ENCODE data around the gene PTPRZ1.

The PTPRZ1 gene

DNA sequence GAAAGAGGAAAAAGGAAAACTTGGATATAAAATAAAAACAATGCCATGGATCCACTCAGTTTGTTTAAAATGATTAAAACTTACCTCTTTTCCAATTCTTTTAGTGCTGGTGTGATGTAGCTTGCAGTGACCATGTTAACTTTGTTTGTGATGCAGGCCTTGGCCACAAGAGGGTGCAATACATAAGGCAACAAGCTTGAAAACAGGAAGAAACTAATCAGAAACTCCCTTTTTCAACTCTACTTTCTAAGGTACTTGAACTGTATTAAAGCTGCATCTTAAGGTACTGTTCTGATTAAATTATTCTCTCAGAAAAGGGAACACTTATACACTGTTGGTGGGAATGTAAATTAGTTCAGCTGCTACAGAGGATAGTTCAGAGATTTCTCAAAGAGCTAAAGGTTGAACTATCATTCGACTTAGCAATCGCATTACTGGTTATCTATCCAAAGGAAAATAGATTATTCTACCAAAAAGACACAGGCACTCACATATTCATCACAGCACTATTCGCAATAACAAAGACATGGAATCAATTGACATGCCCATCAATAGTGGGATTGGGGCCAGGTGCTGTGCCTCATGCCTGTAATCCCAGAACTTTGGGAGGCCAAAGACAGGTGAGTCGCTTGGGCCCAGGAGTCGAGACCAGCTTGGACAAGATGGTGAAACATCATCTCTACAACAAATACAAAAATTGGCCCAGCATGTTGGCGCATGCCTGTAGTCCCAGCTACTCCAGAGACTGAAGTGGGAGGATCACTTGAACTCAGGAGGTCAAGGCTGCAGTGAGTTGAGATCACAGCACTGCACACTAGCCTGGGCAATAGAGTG, 220.2 kb downstream of the PTPRZ1 start:
- Histone ChIP-seq H3K4me3 (ENCODE audit: low read length) (no peak overlapping the region), H3K4me1 (ENCODE audit: low read length) (no peaks in the 10 kb centered on the region), H2AFZ (ENCODE audit: low read depth, low read length) (peak overlapping the region; percentile 50; the same call in 1 of the 2 replicates), H3K79me2 (ENCODE audit: low read length) (no peaks in the 10 kb centered on the region), H3K36me3 (replicated peaks; ENCODE audit: low read depth, low read length) (no peaks in the 10 kb centered on the region), H3K9me3 (ENCODE audit: insufficient read depth, low read length) (no peaks in the 10 kb centered on the region), H4K20me1 (ENCODE audit: insufficient read depth, low read length) (no peaks in the 10 kb centered on the region), H3K9ac (ENCODE audit: low read length) (no peak overlapping the region), H3K27me3 (ENCODE audit: low read depth, low read length) (no peaks in the 10 kb centered on the region), H3K27ac (ENCODE audit: low read length) (no peak overlapping the region), H3K4me2 (ENCODE audit: low read length) (no peak overlapping the region)
- TF ChIP-seq EZH2phosphoT487 (IDR thresholded peaks at IDR 0.05; ENCODE audit: low read depth), result no peak
- TF ChIP-seq, protein P1, sequence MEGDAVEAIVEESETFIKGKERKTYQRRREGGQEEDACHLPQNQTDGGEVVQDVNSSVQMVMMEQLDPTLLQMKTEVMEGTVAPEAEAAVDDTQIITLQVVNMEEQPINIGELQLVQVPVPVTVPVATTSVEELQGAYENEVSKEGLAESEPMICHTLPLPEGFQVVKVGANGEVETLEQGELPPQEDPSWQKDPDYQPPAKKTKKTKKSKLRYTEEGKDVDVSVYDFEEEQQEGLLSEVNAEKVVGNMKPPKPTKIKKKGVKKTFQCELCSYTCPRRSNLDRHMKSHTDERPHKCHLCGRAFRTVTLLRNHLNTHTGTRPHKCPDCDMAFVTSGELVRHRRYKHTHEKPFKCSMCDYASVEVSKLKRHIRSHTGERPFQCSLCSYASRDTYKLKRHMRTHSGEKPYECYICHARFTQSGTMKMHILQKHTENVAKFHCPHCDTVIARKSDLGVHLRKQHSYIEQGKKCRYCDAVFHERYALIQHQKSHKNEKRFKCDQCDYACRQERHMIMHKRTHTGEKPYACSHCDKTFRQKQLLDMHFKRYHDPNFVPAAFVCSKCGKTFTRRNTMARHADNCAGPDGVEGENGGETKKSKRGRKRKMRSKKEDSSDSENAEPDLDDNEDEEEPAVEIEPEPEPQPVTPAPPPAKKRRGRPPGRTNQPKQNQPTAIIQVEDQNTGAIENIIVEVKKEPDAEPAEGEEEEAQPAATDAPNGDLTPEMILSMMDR (IDR thresholded peaks at IDR 0.05; ENCODE audit: low read depth, low read length), result peak; percentile 91

DNA sequence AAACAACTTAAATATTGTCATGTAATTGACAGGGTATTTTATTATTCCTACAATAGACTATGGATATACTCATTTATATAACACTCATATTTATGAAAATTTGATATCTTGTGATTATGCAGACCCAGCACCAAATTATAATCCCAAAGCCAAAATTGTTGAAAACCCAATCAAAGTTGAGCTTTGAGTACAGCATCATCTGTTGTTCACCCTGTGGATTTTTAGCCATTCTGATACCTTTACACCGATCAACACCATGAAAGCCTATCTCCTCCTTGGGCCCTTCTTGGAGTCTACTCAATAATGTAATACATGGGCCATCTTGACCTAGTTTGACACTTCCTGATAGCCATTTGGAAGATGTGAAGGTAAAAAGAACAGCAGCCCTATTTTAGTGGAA, 221.6 kb downstream of the PTPRZ1 start:
- Histone ChIP-seq H3K9ac (ENCODE audit: low read length) (no peak overlapping the region), H3K36me3 (replicated peaks; ENCODE audit: low read depth, low read length) (no peaks in the 10 kb centered on the region)

DNA sequence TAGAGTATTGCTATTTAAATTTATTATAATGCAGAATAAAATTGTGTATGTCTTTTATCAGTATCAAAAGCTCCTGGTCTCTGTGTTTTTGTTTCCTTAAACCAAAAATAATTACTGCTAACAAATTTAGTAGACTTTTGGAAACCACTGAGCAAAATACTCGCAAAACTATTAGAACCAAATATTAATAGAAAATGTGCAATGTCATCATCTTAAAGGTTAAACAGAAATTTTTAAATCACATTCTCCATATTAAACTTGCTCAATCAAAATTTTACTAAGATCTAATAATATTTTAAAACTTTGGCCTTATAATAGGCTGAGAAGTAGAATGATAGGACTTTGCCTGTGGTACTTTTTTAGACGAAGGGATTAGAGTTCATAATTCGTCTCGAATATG, 222.7 kb downstream of the PTPRZ1 start:
- Histone ChIP-seq H3K27ac (ENCODE audit: low read length) (no peak overlapping the region), H3K4me3 (ENCODE audit: low read length) (no peak overlapping the region), H3K27me3 (ENCODE audit: low read depth, low read length) (no peaks in the 10 kb centered on the region), H3K79me2 (ENCODE audit: low read length) (no peaks in the 10 kb centered on the region), H3K4me2 (ENCODE audit: low read length) (no peak overlapping the region), H3K9ac (ENCODE audit: low read length) (no peak overlapping the region), H3K36me3 (replicated peaks; ENCODE audit: low read depth, low read length) (no peaks in the 10 kb centered on the region), H3K9me3 (ENCODE audit: insufficient read depth, low read length) (no peaks in the 10 kb centered on the region), H2AFZ (ENCODE audit: low read depth, low read length) (no peak overlapping the region), H3K4me1 (ENCODE audit: low read length) (no peaks in the 10 kb centered on the region), H4K20me1 (ENCODE audit: insufficient read depth, low read length) (no peaks in the 10 kb centered on the region)
- TF ChIP-seq, protein P1 (IDR thresholded peaks at IDR 0.05; ENCODE audit: low read depth, low read length), result no peak
- TF ChIP-seq EZH2phosphoT487 (IDR thresholded peaks at IDR 0.05; ENCODE audit: low read depth), result no peak

More for the DNA sequence above, 221.6 kb downstream of the PTPRZ1 start:
- no peak overlapping the region for H3K27ac ChIP-seq (ENCODE audit: low read length)
- H3K4me2 ChIP-seq (ENCODE audit: low read length), result no peak overlapping the region
- H3K79me2 ChIP-seq (ENCODE audit: low read length), result no peaks in the 10 kb centered on the region
- no peak overlapping the region for H3K4me3 ChIP-seq (ENCODE audit: low read length)
- no peak for TF ChIP-seq EZH2phosphoT487 (IDR thresholded peaks at IDR 0.05; ENCODE audit: low read depth)
- TF ChIP-seq, protein P1 (IDR thresholded peaks at IDR 0.05; ENCODE audit: low read depth, low read length), result no peak
- no peaks in the 10 kb centered on the region for H3K27me3 ChIP-seq (ENCODE audit: low read depth, low read length)
- H4K20me1 ChIP-seq (ENCODE audit: insufficient read depth, low read length), result no peaks in the 10 kb centered on the region
- no peaks in the 10 kb centered on the region for H3K9me3 ChIP-seq (ENCODE audit: insufficient read depth, low read length)
- no peaks in the 10 kb centered on the region for H3K4me1 ChIP-seq (ENCODE audit: low read length)
- H2AFZ ChIP-seq (ENCODE audit: low read depth, low read length), result no peak overlapping the region

DNA sequence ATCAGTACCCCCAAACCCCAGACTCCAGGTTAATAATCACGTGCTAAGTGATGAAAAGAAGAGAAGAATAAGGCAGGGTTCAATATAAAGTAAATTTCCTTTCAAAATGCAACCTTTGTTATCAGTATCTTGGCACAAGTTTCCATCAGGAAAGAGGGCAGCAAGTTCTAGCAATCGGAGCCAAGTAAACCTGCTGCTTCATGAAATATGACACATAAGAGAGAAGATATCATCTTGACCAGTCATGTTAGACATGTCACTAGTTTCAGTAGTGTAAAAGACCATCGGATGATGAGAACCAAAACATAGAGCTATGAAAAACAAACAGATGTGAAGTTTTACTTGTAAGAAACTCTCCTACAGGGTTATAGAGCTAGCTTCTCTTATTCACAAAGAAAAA, 227.1 kb downstream of the PTPRZ1 start:
- Histone ChIP-seq H2AFZ (ENCODE audit: low read depth, low read length) (no peak overlapping the region), H3K9me3 (ENCODE audit: insufficient read depth, low read length) (peaks cover 4% of the 10 kb centered on the region; the same call in 1 of the 2 replicates), H3K9ac (ENCODE audit: low read length) (no peak overlapping the region), H3K4me1 (ENCODE audit: low read length) (no peaks in the 10 kb centered on the region), H3K36me3 (replicated peaks; ENCODE audit: low read depth, low read length) (no peaks in the 10 kb centered on the region), H3K4me3 (ENCODE audit: low read length) (no peak overlapping the region), H4K20me1 (ENCODE audit: insufficient read depth, low read length) (no peaks in the 10 kb centered on the region), H3K27me3 (ENCODE audit: low read depth, low read length) (no peaks in the 10 kb centered on the region), H3K79me2 (ENCODE audit: low read length) (no peaks in the 10 kb centered on the region), H3K27ac (ENCODE audit: low read length) (no peak overlapping the region), H3K4me2 (ENCODE audit: low read length) (no peak overlapping the region)
- TF ChIP-seq EZH2phosphoT487 (IDR thresholded peaks at IDR 0.05; ENCODE audit: low read depth), result no peak
- TF ChIP-seq, protein P1 (IDR thresholded peaks at IDR 0.05; ENCODE audit: low read depth, low read length), result no peak

Data from OCI-LY3 (cell line).